ENCODE data around the gene CHIC2. TPM values are rescaled to one million over a fixed set of nuclear protein-coding genes. Genes with fewer than 3 reads are reported as not detected.

The CHIC2 gene
- total and polyA plus RNA-seq, 2 of the 4 experiments (the other 2 are of a cell fraction): 20.4 to 26.3 TPM

DNA sequence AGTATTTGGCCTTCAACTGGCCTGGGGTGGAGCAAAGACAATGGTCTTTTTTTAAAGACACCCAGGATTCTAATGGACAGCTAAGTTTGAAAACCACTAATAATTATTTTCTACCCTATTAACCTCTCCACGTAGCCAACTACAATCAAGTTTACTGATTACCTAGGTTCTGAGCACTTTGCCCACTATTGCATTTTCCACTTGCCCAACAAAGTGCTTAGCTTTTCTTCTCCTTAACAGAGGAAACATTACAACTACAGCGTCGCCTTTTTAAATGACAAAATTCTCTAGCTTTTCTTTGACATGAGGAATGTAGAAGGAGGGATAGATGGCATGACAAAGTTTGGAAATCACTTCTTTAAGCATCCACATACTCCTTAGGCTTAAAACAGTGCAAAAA is 2.0 kb downstream of the CHIC2 start:
- peak overlapping the region; percentile 3; the same call in 1 of the 3 replicates for H2BK15ac ChIP-seq (ENCODE audit: low read depth, low read length)
- H3K4me3 ChIP-seq (ENCODE audit: insufficient read depth, low read depth, low read length): peak overlapping the region; percentile 81
- H3K9me1 ChIP-seq (ENCODE audit: insufficient read depth, low read length): peaks cover 15% of the 10 kb centered on the region
- H3K23ac ChIP-seq (ENCODE audit: low read depth, low read length): no peak overlapping the region; the same call in 1 of the 2 replicates
- H3K56ac ChIP-seq (ENCODE audit: extremely low read depth, insufficient read depth, low read length): no peak overlapping the region
- intact Hi-C loops (cut with micrococcal nuclease): loop anchor here (2.0 to 10.0 kb wide), 4 partner anchors 130 to 865 kb away; no protein-coding TSS in a partner anchor
- BruUV-seq (replicated peaks): no TSS peak
- DNase-seq: no peak
- no peak overlapping the region for H4K5ac ChIP-seq (ENCODE audit: low read depth, low read length)
- H2AK9ac ChIP-seq (replicated peaks; ENCODE audit: low read depth, low read length, poor library complexity): no peak overlapping the region
- ChIA-PET POLR2A (ENCODE audit: unreplicated experiment) (no interaction called here), CTCF (interaction anchor here (0.8 kb wide), 1 partner anchor 133 kb away, joined by 3 read pairs; no protein-coding TSS in a partner anchor)
- H2AK5ac ChIP-seq (ENCODE audit: low read depth, low read length): no peak overlapping the region
- WGBS, 2 experiments (ENCODE audit: extremely low coverage in 2 of 2, insufficient read length in 1 of 2): 57% methylated on average over 1 of the region's 3 CpGs; no CpG with 5 or more reads in 1 of the 2 experiments
- no peak overlapping the region for H3K18ac ChIP-seq (ENCODE audit: low read depth, low read length)
- ATAC-seq (ENCODE audit: low read depth): no peak
- no peak overlapping the region for H2BK20ac ChIP-seq (ENCODE audit: low read depth, low read length)
- H4K8ac ChIP-seq (ENCODE audit: low read depth in 2 of 2, low read length in 2 of 2): no peak overlapping the region
- H3K4ac ChIP-seq (ENCODE audit: low read depth, low read length): no peak overlapping the region
- H3K36me3 ChIP-seq (ENCODE audit: control insufficient read depth, insufficient read depth, low read length): no peaks in the 10 kb centered on the region
- peak overlapping the region; percentile 22; the same call in 1 of the 2 replicates for H3K9ac ChIP-seq (ENCODE audit: low read depth, low read length)
- no peak overlapping the region for H2BK120ac ChIP-seq (ENCODE audit: low read depth, low read length)
- peak overlapping the region; percentile 97 for H2BK5ac ChIP-seq (ENCODE audit: low read depth, low read length, poor library complexity, severe bottlenecking)
- no peak for TF ChIP-seq SMC3 (IDR thresholded peaks at IDR 0.05; ENCODE audit: low read depth, low read length)
- TF ChIP-seq POLR2A (IDR thresholded peaks at IDR 0.05; ENCODE audit: low read depth, low read length): no peak
- no peak for TF ChIP-seq MAFK (IDR thresholded peaks at IDR 0.05; ENCODE audit: low read depth, low read length)
- no peak for TF ChIP-seq MAZ (IDR thresholded peaks at IDR 0.05; ENCODE audit: borderline replicate concordance, low read depth, low read length)
- no peak for TF ChIP-seq RCOR1 (IDR thresholded peaks at IDR 0.05; ENCODE audit: insufficient replicate concordance, low read length)
- TF ChIP-seq CEBPB (IDR thresholded peaks at IDR 0.05; ENCODE audit: low read depth, low read length): no peak
- TF ChIP-seq RFX5 (IDR thresholded peaks at IDR 0.05; ENCODE audit: low read depth, low read length): no peak
- no peak for TF ChIP-seq FOS (IDR thresholded peaks at IDR 0.05; ENCODE audit: low read depth, low read length)
- no peak for TF ChIP-seq NFE2L2 (IDR thresholded peaks at IDR 0.05; ENCODE audit: low read depth, low read length)
- no peak for TF ChIP-seq ELK1 (IDR thresholded peaks at IDR 0.05; ENCODE audit: borderline replicate concordance, low read depth, low read length)
- no peak for TF ChIP-seq BHLHE40 (IDR thresholded peaks at IDR 0.05; ENCODE audit: low read depth, low read length)
- no peak for TF ChIP-seq USF2 (IDR thresholded peaks at IDR 0.05; ENCODE audit: low read depth, low read length)
- no peak for TF ChIP-seq CHD1 (IDR thresholded peaks at IDR 0.05; ENCODE audit: low read depth, low read length)
- TF ChIP-seq, protein P1, sequence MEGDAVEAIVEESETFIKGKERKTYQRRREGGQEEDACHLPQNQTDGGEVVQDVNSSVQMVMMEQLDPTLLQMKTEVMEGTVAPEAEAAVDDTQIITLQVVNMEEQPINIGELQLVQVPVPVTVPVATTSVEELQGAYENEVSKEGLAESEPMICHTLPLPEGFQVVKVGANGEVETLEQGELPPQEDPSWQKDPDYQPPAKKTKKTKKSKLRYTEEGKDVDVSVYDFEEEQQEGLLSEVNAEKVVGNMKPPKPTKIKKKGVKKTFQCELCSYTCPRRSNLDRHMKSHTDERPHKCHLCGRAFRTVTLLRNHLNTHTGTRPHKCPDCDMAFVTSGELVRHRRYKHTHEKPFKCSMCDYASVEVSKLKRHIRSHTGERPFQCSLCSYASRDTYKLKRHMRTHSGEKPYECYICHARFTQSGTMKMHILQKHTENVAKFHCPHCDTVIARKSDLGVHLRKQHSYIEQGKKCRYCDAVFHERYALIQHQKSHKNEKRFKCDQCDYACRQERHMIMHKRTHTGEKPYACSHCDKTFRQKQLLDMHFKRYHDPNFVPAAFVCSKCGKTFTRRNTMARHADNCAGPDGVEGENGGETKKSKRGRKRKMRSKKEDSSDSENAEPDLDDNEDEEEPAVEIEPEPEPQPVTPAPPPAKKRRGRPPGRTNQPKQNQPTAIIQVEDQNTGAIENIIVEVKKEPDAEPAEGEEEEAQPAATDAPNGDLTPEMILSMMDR (conservative IDR thresholded peaks at IDR 0.05; ENCODE audit: low read depth, low read length): no peak
- TF ChIP-seq RAD21 (IDR thresholded peaks at IDR 0.05; ENCODE audit: low read length): no peak
- no peak for TF ChIP-seq MXI1 (IDR thresholded peaks at IDR 0.05; ENCODE audit: borderline replicate concordance, low read depth, low read length)
- peaks cover 5 to 39% of the 10 kb centered on the region in 2 experiments; a peak in 3 of 4 replicates for H3K79me1 ChIP-seq (ENCODE audit: low read depth in 1 of 2, low read length in 2 of 2)
- H3K4me2 ChIP-seq (ENCODE audit: low read depth, low read length): peak overlapping the region; percentile 90
- no peak overlapping the region for H3K27ac ChIP-seq (ENCODE audit: insufficient read depth, low read length)
- dilution Hi-C loops (cut with HindIII; ENCODE audit: low sequenced_read_pairs, unreplicated experiment): no loop called here
- no peaks in the 10 kb centered on the region for H3K27me3 ChIP-seq (ENCODE audit: control insufficient read depth, insufficient read depth, low read length)
- no peak overlapping the region for H2AFZ ChIP-seq (replicated peaks; ENCODE audit: low read length, poor library complexity)
- H4K91ac ChIP-seq (ENCODE audit: insufficient read depth, low read depth, low read length): no peak overlapping the region
- in situ Hi-C loops (cut with MboI; ENCODE audit: low sequenced_read_pairs): loop anchor here (10.0 to 25.0 kb wide), 2 partner anchors 152 to 1050 kb away; no protein-coding TSS in a partner anchor
- 0 out of 2 replicates have a peak overlapping the region, but pooled peaks have one; percentile 3 for H3K14ac ChIP-seq (replicated peaks; ENCODE audit: low read depth, low read length)
- peaks cover 52% of the 10 kb centered on the region; the same call in 1 of the 2 replicates for H4K20me1 ChIP-seq (ENCODE audit: insufficient read depth, low read length)
- H3K4me1 ChIP-seq (ENCODE audit: control insufficient read depth, insufficient read depth, low read length): peaks cover 14% of the 10 kb centered on the region; the same call in 1 of the 2 replicates
- H3K9me3 ChIP-seq (ENCODE audit: control insufficient read depth, insufficient read depth, low read length): no peaks in the 10 kb centered on the region
